Heart left ventricle (tissue), 16 donors: Measurements from ENCODE around the gene HEPHL1. TPM values are rescaled to one million over a fixed set of nuclear protein-coding genes. Genes with fewer than 3 reads are reported as not detected.

Experiments
- ATAC-seq, 4 donors: fragments of 200-7000 bp; cut with Tn5 transposase; one replicate each; pipeline ENCODE4 v1.9.1; 2020 to 2022; ENCODE audit warnings: moderate library complexity in 4 of 4, mild to moderate bottlenecking in 3 of 4, moderate number of reproducible peaks in 1 of 4
- DNase-seq, 5 donors: peaks; one replicate each; pipeline ENCODE4 v3.0.0-alpha.2; 2020
- H3K27ac ChIP-seq, 12 donors: fragments of 200-600 bp; sonication (generic) in 4 of 12; one replicate each; pipeline versions ENCODE4 v1.5.0 to v1.8.0; 2016 to 2022; ENCODE audit warnings: mild to moderate bottlenecking in 2 of 12
- H3K27me3 ChIP-seq, 9 donors: fragments of 200-600 bp; sonication (generic) in 2 of 9; one replicate each; pipeline versions ENCODE4 v1.5.1 to v1.8.0; 2016 to 2022; ENCODE audit warnings: mild to moderate bottlenecking in 3 of 9
- H3K36me3 ChIP-seq, 9 donors: fragments of 200-600 bp; sonication (generic) in 2 of 9; one replicate each; pipeline versions ENCODE4 v1.5.0 to v1.8.0; 2018 to 2022; ENCODE audit warnings: mild to moderate bottlenecking in 2 of 9
- H3K4me1 ChIP-seq, 12 donors: fragments of 200-600 bp; sonication (generic) in 4 of 12; one replicate each; pipeline versions ENCODE4 v1.5.0 to v1.8.0; 2016 to 2022; ENCODE audit warnings: mild to moderate bottlenecking in 3 of 12
- H3K4me3 ChIP-seq, 12 donors: fragments of 200-600 bp; sonication (generic) in 4 of 12; one replicate each; pipeline versions ENCODE4 v1.5.0 to v1.8.0; 2017 to 2022; ENCODE audit warnings: mild to moderate bottlenecking in 9 of 12, moderate library complexity in 4 of 12
- H3K9me3 ChIP-seq, 12 donors: fragments of 200-600 bp; sonication (generic) in 4 of 12; one replicate each; pipeline versions ENCODE4 v1.5.0 to v1.8.0; 2016 to 2022; ENCODE audit warnings: mild to moderate bottlenecking in 1 of 12
- CTCF ChIP-seq, 12 donors: fragments of 200-600 bp; sonication (generic) in 4 of 12; IDR thresholded peaks; one replicate each; pipeline versions ENCODE4 v1.5.0 to v1.8.0; 2018 to 2022; ENCODE audit warnings: antibody characterized with exemption in 12 of 12, mild to moderate bottlenecking in 5 of 12
- POLR2A ChIP-seq, 2 donors: fragments of 450-650 bp; IDR thresholded peaks; one replicate each; pipeline ENCODE4 v1.6.1; 2017; ENCODE audit warnings: antibody characterized with exemption in 2 of 2, mild to moderate bottlenecking in 2 of 2, moderate library complexity in 2 of 2
- WGBS, 4 donors: extraction: QIAGEN DNeasy Blood & Tissue Kit in 2 of 4; methylation state at CpG; one replicate each; pipeline versions ENCODE4 v1.1.5 to v1.1.7; 2013 to 2018; 5-methylcytosine and 5-hydroxymethylcytosine counted together
- intact Hi-C, 10 donors: fragments of 100-400 bp; cut with DNase I; formaldehyde crosslinking; loops; one replicate each; pipeline versions ENCODE4 v1.11.1 to v1.14.2; 2022
- polyA plus RNA-seq, 2 donors: library from polyadenylated mRNA; stranded (reverse); fragments of 200-250 nt; gene quantifications; one replicate each; pipeline ENCODE4 v1.2.3, GENCODE V29; 2013
- total RNA-seq, 9 donors: library from RNA; depleted of rRNA in 2 of 9; stranded (reverse); fragments of >200 nt in 2 of 9; fragmentation: NEBNext Ultra II Directional in 3 of 9; extraction: Animal tissue kit (Norgen Biotek cat#: 25700) in 3 of 9; gene quantifications; one replicate each; pipeline versions ENCODE4 v1.1.0 to v1.2.4, GENCODE V29; 2016 to 2023
- donor health status: ischemic (EF 13 %, LVEDD 7.1; RV severe dilation, severe dysfunction).
- donor health status: healthy with polysubstance abuse.
- donor health status: DM: no; HTN: yes; CAD: no.
- donor health status: DM: no; HTN: no; CAD: no.
- donor health status: ischemic (EF 25% LVEDD 6.9; RV normal size, moderate dysfunction).
- donor health status: ischemic (EF 25% LVEDD 5.7; RV mildly dilated, moderate dysfunction).
- donor health status: healthy.
- donor health status: DM: yes; HTN: yes; CAD: no.
- donor health status: ischemic (EF 35%, LVEDD 5.7; RV mildly dilated, moderate dysfunction).
- donor health status: nonischemic (EF 11% LVEDD 7.7; RV severe dilation, severe dysfunction).
- donor health status: DM: yes; HTN: yes; CAD: no.
- donor health status: PGD.
- donor health status: ischemic (EF 29% LVEDD 5.4; RV normal size, mild dysfunction).
- donor health status: nonischemic (EF 23%, LVEDD 6.1; RV moderate dilation, normal function).

Gene HEPHL1
- total and polyA plus RNA-seq, 11 donors, result 0.07 TPM; not detected in 10

- H3K4me3 ChIP-seq, result no peak overlapping the region
- 38 to 60% (median 55%) methylated on average over 1 of the region's 1 CpG for whole genome bisulfite sequencing, 4 donors
- H3K27ac ChIP-seq, result no peak overlapping the region
- H3K4me1 ChIP-seq, result no peaks in the 10 kb centered on the region
- ATAC-seq (no peak), DNase-seq (no peak)
- peaks cover 0 to 4% (median 0%) of the 10 kb centered on the region in 12 donors for H3K9me3 ChIP-seq
- intact Hi-C loops, result no loop called here
- H3K36me3 ChIP-seq, result no peaks in the 10 kb centered on the region
- TF ChIP-seq POLR2A (IDR thresholded peaks at IDR 0.05) (no peak), CTCF (IDR thresholded peaks at IDR 0.05) (no peak)
- H3K27me3 ChIP-seq, result no peaks in the 10 kb centered on the region
Measured at GRCh38 chr11:94010136-94010535, 11.0 kb upstream of the HEPHL1 start.

GRCh38 chr11:94011478-94011877, 9.7 kb upstream of the HEPHL1 start:
- no peak for DNase-seq
- no peak overlapping the region for H3K27ac ChIP-seq
- 72 to 83% (median 77%) methylated on average over 3 of the region's 3 CpGs for WGBS, 4 donors
- H3K4me3 ChIP-seq, result no peak overlapping the region
- H3K4me1 ChIP-seq, result no peaks in the 10 kb centered on the region
- peaks cover 0 to 8% (median 0%) of the 10 kb centered on the region in 12 donors for H3K9me3 ChIP-seq
- no peaks in the 10 kb centered on the region for H3K36me3 ChIP-seq
- no peaks in the 10 kb centered on the region for H3K27me3 ChIP-seq
- TF ChIP-seq POLR2A (IDR thresholded peaks at IDR 0.05), result no peak
- TF ChIP-seq CTCF (IDR thresholded peaks at IDR 0.05), result no peak
- no peak for ATAC-seq
- intact Hi-C loops, result no loop called here

- H3K9me3 ChIP-seq, result peaks cover 0 to 11% (median 0%) of the 10 kb centered on the region in 12 donors
- ATAC-seq, result no peak
- no peak overlapping the region for H3K27ac ChIP-seq
- no peak for TF ChIP-seq POLR2A (IDR thresholded peaks at IDR 0.05)
- intact Hi-C loops, result no loop called here
- H3K36me3 ChIP-seq, result no peaks in the 10 kb centered on the region
- no peaks in the 10 kb centered on the region for H3K4me1 ChIP-seq
- H3K27me3 ChIP-seq, result no peaks in the 10 kb centered on the region
- no peak for DNase-seq
- no peak overlapping the region for H3K4me3 ChIP-seq
Measured at GRCh38 chr11:94017446-94017845, 3.7 kb upstream of the HEPHL1 start.

GRCh38 chr11:94018721-94019120, 2.4 kb upstream of the HEPHL1 start:
- intact Hi-C loops, result no loop called here
- TF ChIP-seq CTCF (IDR thresholded peaks at IDR 0.05), result no peak
- no peak for TF ChIP-seq POLR2A (IDR thresholded peaks at IDR 0.05)
- H3K27ac ChIP-seq, result no peak overlapping the region
- WGBS, 4 donors, result 28 to 64% (median 56%) methylated on average over 4 of the region's 4 CpGs
- H3K9me3 ChIP-seq, result peaks cover 0 to 11% (median 0%) of the 10 kb centered on the region in 12 donors
- DNase-seq (no peak), ATAC-seq (no peak)
- no peaks in the 10 kb centered on the region for H3K36me3 ChIP-seq
- no peaks in the 10 kb centered on the region for H3K27me3 ChIP-seq
- H3K4me3 ChIP-seq, result no peak overlapping the region
- peaks cover 0 to under 1% (median 0%) of the 10 kb centered on the region in 12 donors for H3K4me1 ChIP-seq

GRCh38 chr11:94023856-94024255, 2.7 kb downstream of the HEPHL1 start:
- ATAC-seq, result no peak
- Histone ChIP-seq H3K27me3 (no peaks in the 10 kb centered on the region), H3K27ac (no peak overlapping the region), H3K9me3 (peaks cover 0 to 16% (median 6%) of the 10 kb centered on the region in 12 donors), H3K36me3 (no peaks in the 10 kb centered on the region), H3K4me3 (no peak overlapping the region), H3K4me1 (peaks cover 0 to 6% (median 0%) of the 10 kb centered on the region in 12 donors)
- intact Hi-C loops, result no loop called here
- TF ChIP-seq POLR2A (IDR thresholded peaks at IDR 0.05) (no peak), CTCF (IDR thresholded peaks at IDR 0.05) (no peak)
- WGBS, 4 donors, result 54 to 63% (median 55%) methylated on average over 2 of the region's 2 CpGs
- no peak for DNase-seq
